Transverse colon (tissue), 4 donors: ENCODE data around the gene ATF4.

Experiments
- CTCF ChIP-seq, 5 experiments: fragments of 200-600 bp in 3 of 5; fragments of 450-650 bp in 2 of 5; sonication (generic) in 3 of 5; IDR thresholded peaks; 1 replicate in 2 of 5; 2 replicates in 3 of 5; pipeline ENCODE4 v1.5.1; 2016 to 2017; ENCODE audit warnings: antibody characterized with exemption in 5 of 5, inconsistent platforms in 3 of 5, mild to moderate bottlenecking in 2 of 5, moderate library complexity in 1 of 5
- POLR2AphosphoS5 ChIP-seq, 3 donors: sonication (generic); formaldehyde crosslinking; IDR thresholded peaks; one replicate each; pipeline ENCODE4 v1.6.1; 2016; ENCODE audit warnings: antibody characterized with exemption in 3 of 3

GRCh38 chr22:39515266-39516050, 4.9 kb upstream of the ATF4 start:
- TF ChIP-seq CTCF (IDR thresholded peaks at IDR 0.05) (no peak), POLR2AphosphoS5 (IDR thresholded peaks at IDR 0.05) (no peak)
